Panc1 (cell line): Measurements from ENCODE around the gene FBXO24. TPM values are rescaled to one million over a fixed set of nuclear protein-coding genes. Genes with fewer than 3 reads are reported as not detected.

Experiments used
- ATAC-seq: fragments of 200-7000 bp; cut with Tn5 transposase; 2 replicates; pipeline ENCODE4 v1.9.1; 2020; ENCODE audit warnings: mild to moderate bottlenecking, moderate library complexity
- BruUV-seq: library from RNA; stranded (reverse); fragments of 400-500 nt; replicated peaks from 2 replicates; lab custom pipeline; 2021; lab: Mats Ljungman, UMichigan
- CTCF ChIA-PET: fragments of 300-600 bp; sonication (Branson Sonifier 250); formaldehyde crosslinking; loops from one replicate; lab custom pipeline; 2022; ENCODE audit warnings: antibody characterized with exemption; lab: Charles Lee
- POLR2A ChIA-PET: fragments of 300-600 bp; sonication (Branson Sonifier 250); formaldehyde crosslinking; loops from one replicate; lab custom pipeline; 2022; ENCODE audit warnings: antibody characterized with exemption; lab: Charles Lee
- DNase-seq: peaks from one replicate; pipeline ENCODE4 v3.0.0-alpha.2; 2010; ENCODE audit warnings: low read depth, low spot score
- H3K27ac ChIP-seq: 2 replicates; pipeline ENCODE4 v1.5.1; 2011; ENCODE audit warnings: mild to moderate bottlenecking, low read length, inconsistent platforms
- H3K27me3 ChIP-seq: fragments of 200-500 bp; sonication (Bioruptor generic); 2 replicates; pipeline ENCODE4 v1.6.0; 2014; ENCODE audit warnings: low read length, inconsistent platforms; ENCODE audit not compliant: control insufficient read depth, insufficient read depth
- H3K36me3 ChIP-seq: fragments of 200-500 bp; sonication (Bioruptor generic); 2 replicates; pipeline ENCODE4 v1.5.1; 2014; ENCODE audit warnings: inconsistent platforms, mild to moderate bottlenecking, low read length, moderate library complexity; ENCODE audit not compliant: control insufficient read depth, insufficient read depth
- H3K4me1 ChIP-seq: 2 replicates; pipeline ENCODE4 v1.5.1; 2011; ENCODE audit warnings: inconsistent platforms, mild to moderate bottlenecking, low read length, moderate library complexity; ENCODE audit not compliant: control insufficient read depth, insufficient read depth
- H3K4me3 ChIP-seq, 2 experiments: 2 replicates each; pipeline ENCODE4 v1.5.1; 2011 to 2012; ENCODE audit warnings: low read depth in 2 of 2, low read length in 2 of 2, mild to moderate bottlenecking in 2 of 2, inconsistent platforms in 1 of 2, moderate library complexity in 1 of 2
- H3K9me3 ChIP-seq: fragments of 200-500 bp; sonication (Bioruptor generic); 2 replicates; pipeline ENCODE4 v1.5.1; 2014; ENCODE audit warnings: low read depth, mild to moderate bottlenecking, inconsistent platforms, low read length, moderate library complexity; ENCODE audit not compliant: control insufficient read depth, insufficient read depth
- CTCF ChIP-seq: fragments of 450-650 bp; IDR thresholded peaks from 2 replicates; pipeline ENCODE4 v1.5.1; 2017; ENCODE audit warnings: mild to moderate bottlenecking
- POLR2AphosphoS5 ChIP-seq: IDR thresholded peaks from 2 replicates; pipeline ENCODE4 v1.6.1; 2012; ENCODE audit warnings: mild to moderate bottlenecking, low read depth, low read length, moderate library complexity
- REST ChIP-seq, 2 experiments: IDR thresholded peaks; 2 replicates each; pipeline ENCODE4 v1.6.1; 2011 to 2012; ENCODE audit warnings: low read depth in 2 of 2, control low read depth in 1 of 2, low read length in 1 of 2, mild to moderate bottlenecking in 1 of 2, moderate library complexity in 1 of 2; ENCODE audit not compliant: insufficient read depth in 1 of 2
- SIN3A ChIP-seq: IDR thresholded peaks from 2 replicates; pipeline ENCODE4 v1.6.1; 2012; ENCODE audit warnings: low read depth, mild to moderate bottlenecking, low read length, moderate library complexity, borderline replicate concordance; ENCODE audit not compliant: insufficient read depth
- TCF7L2 ChIP-seq: IDR thresholded peaks from 2 replicates; pipeline ENCODE4 v1.6.1; 2011; ENCODE audit warnings: mild to moderate bottlenecking, low read depth, low read length, inconsistent platforms
- in situ Hi-C: cut with HindIII; loops from 2 replicates; pipeline ENCODE4 v1.10.0; 2016; ENCODE audit warnings: low sequenced_read_pairs, low pct_unique_long_range_greater_than_20kb
- intact Hi-C: fragments of 100-400 bp; cut with micrococcal nuclease; formaldehyde crosslinking; loops from one replicate; pipeline ENCODE4 v1.10.0; 2022; ENCODE audit not compliant: unreplicated experiment
- total RNA-seq: library from RNA; stranded (reverse); gene quantifications from one replicate; pipeline ENCODE4 v1.2.1, GENCODE V29; 2021; ENCODE audit not compliant: unreplicated experiment

Gene FBXO24
- total RNA-seq, 1 experiment from 2014 or later = 0.59 TPM

- Histone ChIP-seq H3K4me3 (peak overlapping the region; percentile 89 to 93), H3K36me3 (peaks cover 9% of the 10 kb centered on the region; the same call in 1 of the 2 replicates), H3K27me3 (no peaks in the 10 kb centered on the region), H3K4me1 (peaks cover 12% of the 10 kb centered on the region), H3K27ac (no peak overlapping the region), H3K9me3 (no peaks in the 10 kb centered on the region)
- BruUV-seq = no TSS peak
- DNase-seq (no peak), ATAC-seq (no peak)
- no peak for TF ChIP-seq POLR2AphosphoS5
- TF ChIP-seq REST (IDR thresholded peaks at IDR 0.05; ENCODE audit: insufficient read depth in 1 of 2, low read depth in 2 of 2, low read length in 1 of 2) = no peak
- TF ChIP-seq CTCF = no peak
- no peak for TF ChIP-seq TCF7L2
- TF ChIP-seq SIN3A = no peak
- intact Hi-C loops (no loop called here), in situ Hi-C loops (no loop called here)
- ChIA-PET POLR2A (no interaction called here), CTCF (interaction anchor here (0.6 to 0.8 kb wide), 2 partner anchors 49 to 177 kb away, joined by 3 to 5 read pairs; no protein-coding TSS in a partner anchor)
These were observed 2.0 kb upstream of the FBXO24 start for GRCh38 chr7:100584054-100584682.

- no peak for DNase-seq
- intact Hi-C loops = no loop called here
- BruUV-seq = TSS peak; percentile 56
- H3K27me3 ChIP-seq = no peaks in the 10 kb centered on the region
- peaks cover 9% of the 10 kb centered on the region; the same call in 1 of the 2 replicates for H3K36me3 ChIP-seq
- in situ Hi-C loops = no loop called here
- peak overlapping the region; percentile 86 for H3K27ac ChIP-seq
- H3K4me3 ChIP-seq = peak overlapping the region; percentile 89 to 93
- TF ChIP-seq POLR2AphosphoS5 = no peak
- TF ChIP-seq SIN3A = no peak
- TF ChIP-seq REST (IDR thresholded peaks at IDR 0.05; ENCODE audit: insufficient read depth in 1 of 2, low read depth in 2 of 2, low read length in 1 of 2) = no peak
- no peak for TF ChIP-seq CTCF
- TF ChIP-seq TCF7L2 = no peak
- ChIA-PET POLR2A (interaction anchor here (0.6 kb wide), 3 partner anchors 24 to 91 kb away, joined by 3 to 12 read pairs (median 6); no protein-coding TSS in a partner anchor), CTCF (no interaction called here)
- ATAC-seq = no peak
- H3K9me3 ChIP-seq = no peaks in the 10 kb centered on the region
- peaks cover 12% of the 10 kb centered on the region for H3K4me1 ChIP-seq
These were observed 1.2 kb upstream of the FBXO24 start for GRCh38 chr7:100584683-100585510.
